HG02623 (cell line): ENCODE results near the gene RFX7.

Experiments used
- ATAC-seq: cut with Tn5 transposase; IDR thresholded peaks from one replicate; pipeline ENCODE4 v1.9.1; 2021; ENCODE audit warnings: moderate library complexity; ENCODE audit not compliant: unreplicated experiment

The RFX7 gene

GRCh38 chr15:56148064-56148463 lies 95.6 kb downstream of the RFX7 start:
- no peak for ATAC-seq

GRCh38 chr15:56146756-56147155 lies 96.9 kb downstream of the RFX7 start:
- no peak for ATAC-seq

- no peak for ATAC-seq
Measured at GRCh38 chr15:56128081-56128480, 115.6 kb downstream of the RFX7 start.

GRCh38 chr15:56126409-56126808 lies 117.3 kb downstream of the RFX7 start:
- ATAC-seq, result no peak

GRCh38 chr15:56124391-56124790 lies 119.3 kb downstream of the RFX7 start:
- no peak for ATAC-seq

GRCh38 chr15:56105855-56106254 lies 137.8 kb downstream of the RFX7 start:
- no peak for ATAC-seq

GRCh38 chr15:56102441-56102840 lies 141.2 kb downstream of the RFX7 start:
- no peak for ATAC-seq

GRCh38 chr15:56099311-56099710 lies 144.4 kb downstream of the RFX7 start:
- ATAC-seq, result no peak

- ATAC-seq, result no peak
Measured at GRCh38 chr15:56098195-56098863, 145.3 kb downstream of the RFX7 start.

GRCh38 chr15:56095406-56095805 lies 148.3 kb downstream of the RFX7 start:
- ATAC-seq, result no peak

GRCh38 chr15:56094171-56094570 lies 149.5 kb downstream of the RFX7 start:
- no peak for ATAC-seq

- ATAC-seq, result no peak
Measured at GRCh38 chr15:56088389-56088788, 155.3 kb downstream of the RFX7 start.

- ATAC-seq, result no peak
Measured at GRCh38 chr15:56086566-56086965, 157.1 kb downstream of the RFX7 start.

GRCh38 chr15:56082263-56082761 lies 161.4 kb downstream of the RFX7 start:
- ATAC-seq, result no peak

- ATAC-seq, result no peak
Measured at GRCh38 chr15:56077081-56077480, 166.6 kb downstream of the RFX7 start.

GRCh38 chr15:56076640-56077039 lies 167.0 kb downstream of the RFX7 start:
- no peak for ATAC-seq

- no peak for ATAC-seq
Measured at GRCh38 chr15:56074481-56075265, 169.0 kb downstream of the RFX7 start.

- ATAC-seq, result no peak
Measured at GRCh38 chr15:56064152-56064551, 179.5 kb downstream of the RFX7 start.

GRCh38 chr15:56059716-56060115 lies 184.0 kb downstream of the RFX7 start:
- ATAC-seq, result no peak

- no peak for ATAC-seq
Measured at GRCh38 chr15:56058986-56059385, 184.7 kb downstream of the RFX7 start.

- ATAC-seq, result no peak
Measured at GRCh38 chr15:56056626-56057025, 187.1 kb downstream of the RFX7 start.

- peak; percentile 15 for ATAC-seq
Measured at GRCh38 chr15:56053046-56053400, 190.7 kb downstream of the RFX7 start.
